ENCODE measurements around the gene CCK.

Gene CCK

DNA sequence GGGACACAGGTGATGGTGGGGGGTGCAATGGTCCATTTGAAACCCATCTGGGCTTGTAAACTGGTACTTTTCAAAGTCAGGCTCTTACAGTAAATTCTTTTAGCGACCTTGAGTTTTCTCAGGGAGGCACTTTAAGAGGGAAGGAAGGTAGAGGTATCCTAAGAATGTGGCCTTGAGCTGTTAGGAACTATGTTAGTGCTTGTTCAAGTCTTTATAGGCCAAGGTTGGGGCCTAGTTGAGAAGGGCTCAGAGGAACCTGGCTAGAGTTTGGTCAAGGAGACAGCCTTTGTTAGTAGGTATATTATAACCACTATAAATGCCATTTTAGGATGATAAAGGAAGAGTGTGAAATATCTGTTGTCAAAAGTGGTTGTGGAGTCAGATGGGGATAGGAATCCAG is 9.2 kb upstream of the CCK start:
- peaks cover 12% of the 10 kb centered on the region for H3K9me3 ChIP-seq (ENCODE audit: control insufficient read depth, low read length)
- no peaks in the 10 kb centered on the region for H3K4me1 ChIP-seq (ENCODE audit: control insufficient read depth, insufficient read depth, low read depth, low read length)
- no peak overlapping the region for H4K8ac ChIP-seq (ENCODE audit: low read length)
- DNase-seq = no peak
- H3K18ac ChIP-seq (ENCODE audit: low read depth in 1 of 2, low read length in 2 of 2) = no peak overlapping the region
- no peak overlapping the region for H2AFZ ChIP-seq (ENCODE audit: low read depth, low read length)
- no peak overlapping the region for H2BK12ac ChIP-seq (ENCODE audit: low read length in 2 of 2)
- WGBS = 17% methylated on average over 1 of the region's 1 CpG
- no peak overlapping the region for H3K4me3 ChIP-seq (ENCODE audit: insufficient read depth in 1 of 2, low read depth in 1 of 2, low read length in 2 of 2)
- no peak overlapping the region for H3K23ac ChIP-seq (ENCODE audit: low read length in 2 of 2)
- H3K9ac ChIP-seq (ENCODE audit: low read length) = no peak overlapping the region
- H3K79me1 ChIP-seq (replicated peaks; ENCODE audit: low read length, poor library complexity, severe bottlenecking) = no peaks in the 10 kb centered on the region
- H2BK120ac ChIP-seq (ENCODE audit: low read depth, low read length) = no peak overlapping the region
- peaks cover 42 to 63% of the 10 kb centered on the region in 2 experiments for H3K27me3 ChIP-seq (ENCODE audit: control insufficient read depth in 1 of 2, insufficient read depth in 1 of 2, low read length in 2 of 2)
- no peak overlapping the region for H2BK15ac ChIP-seq (ENCODE audit: low read depth, poor library complexity, severe bottlenecking)
- H3K4ac ChIP-seq (ENCODE audit: low read depth in 1 of 2, low read length in 2 of 2) = no peak overlapping the region
- no peak overlapping the region for H3K27ac ChIP-seq (ENCODE audit: low read length, poor library complexity, severe bottlenecking)
- no peak overlapping the region for H3K4me2 ChIP-seq (ENCODE audit: low read length, poor library complexity, severe bottlenecking)
- H4K91ac ChIP-seq (ENCODE audit: low read length) = no peak overlapping the region
- no peaks in the 10 kb centered on the region for H3K36me3 ChIP-seq (ENCODE audit: control insufficient read depth in 1 of 2, insufficient read depth in 2 of 2, low read depth in 1 of 2, low read length in 2 of 2)
- no peak overlapping the region for H2AK5ac ChIP-seq (ENCODE audit: low read length, severe bottlenecking)
- H2BK5ac ChIP-seq (ENCODE audit: low read depth, low read length, poor library complexity, severe bottlenecking) = no peak overlapping the region
- H3K14ac ChIP-seq (ENCODE audit: low read length in 2 of 2) = no peak overlapping the region

DNA sequence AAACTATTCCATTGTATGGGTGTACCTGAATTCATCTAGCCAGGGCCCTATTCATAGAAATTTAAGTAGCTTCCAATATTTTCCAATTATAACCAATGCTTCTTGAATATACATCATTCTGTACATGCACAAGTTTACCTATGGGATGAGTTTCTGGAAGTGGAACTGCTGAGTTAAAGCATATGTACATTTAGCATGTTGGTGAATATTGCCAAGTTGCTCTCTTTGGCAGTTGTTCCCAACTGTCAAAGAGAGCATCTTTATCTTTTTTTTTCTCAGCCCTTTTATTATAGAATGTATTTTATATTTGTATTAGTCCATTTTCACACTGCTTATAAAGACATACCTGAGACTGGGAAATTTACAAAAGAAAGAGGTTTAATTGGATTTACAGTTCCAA is 8.3 kb upstream of the CCK start:
- Histone ChIP-seq H3K36me3 (ENCODE audit: control insufficient read depth in 1 of 2, insufficient read depth in 2 of 2, low read depth in 1 of 2, low read length in 2 of 2) (no peaks in the 10 kb centered on the region), H2BK12ac (ENCODE audit: low read length in 2 of 2) (no peak overlapping the region), H3K4me1 (ENCODE audit: control insufficient read depth, insufficient read depth, low read depth, low read length) (no peaks in the 10 kb centered on the region), H3K4me2 (ENCODE audit: low read length, poor library complexity, severe bottlenecking) (no peak overlapping the region), H3K18ac (ENCODE audit: low read depth in 1 of 2, low read length in 2 of 2) (no peak overlapping the region), H3K9ac (ENCODE audit: low read length) (no peak overlapping the region), H2AK5ac (ENCODE audit: low read length, severe bottlenecking) (no peak overlapping the region), H3K79me1 (replicated peaks; ENCODE audit: low read length, poor library complexity, severe bottlenecking) (no peaks in the 10 kb centered on the region), H3K4ac (ENCODE audit: low read depth in 1 of 2, low read length in 2 of 2) (no peak overlapping the region), H2BK120ac (ENCODE audit: low read depth, low read length) (no peak overlapping the region), H3K9me3 (ENCODE audit: control insufficient read depth, low read length) (peaks cover 8% of the 10 kb centered on the region), H2BK15ac (ENCODE audit: low read depth, poor library complexity, severe bottlenecking) (no peak overlapping the region), H3K23ac (ENCODE audit: low read length in 2 of 2) (no peak overlapping the region), H4K8ac (ENCODE audit: low read length) (no peak overlapping the region), H3K4me3 (ENCODE audit: insufficient read depth in 1 of 2, low read depth in 1 of 2, low read length in 2 of 2) (no peak overlapping the region), H3K27ac (ENCODE audit: low read length, poor library complexity, severe bottlenecking) (no peak overlapping the region), H3K14ac (ENCODE audit: low read length in 2 of 2) (no peak overlapping the region), H3K27me3 (ENCODE audit: control insufficient read depth in 1 of 2, insufficient read depth in 1 of 2, low read length in 2 of 2) (peaks cover 46 to 71% of the 10 kb centered on the region in 2 experiments), H2AFZ (ENCODE audit: low read depth, low read length) (no peak overlapping the region), H4K91ac (ENCODE audit: low read length) (no peak overlapping the region), H2BK5ac (ENCODE audit: low read depth, low read length, poor library complexity, severe bottlenecking) (no peak overlapping the region)
- DNase-seq = no peak

DNA sequence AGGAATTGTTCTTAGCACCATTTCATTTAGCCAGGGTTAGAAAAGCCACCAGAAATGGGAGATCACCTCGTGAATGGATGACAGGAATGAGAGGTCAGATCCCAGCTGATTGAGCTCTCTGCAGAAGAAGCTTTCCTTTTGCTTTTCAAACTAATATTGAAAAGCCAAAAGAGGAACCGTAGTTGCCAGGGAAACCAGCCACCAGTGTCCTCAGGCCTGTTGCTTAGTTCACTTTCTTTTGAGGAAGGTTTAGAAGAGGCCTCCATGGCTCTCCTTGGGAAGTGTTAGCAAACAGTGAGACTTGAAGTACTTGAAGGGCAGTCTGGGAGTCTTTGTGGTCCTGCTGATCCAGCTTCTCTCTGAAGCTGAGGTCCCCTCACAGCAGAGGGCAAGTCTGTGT is 7.4 kb upstream of the CCK start:
- Histone ChIP-seq H3K27me3 (ENCODE audit: control insufficient read depth in 1 of 2, insufficient read depth in 1 of 2, low read length in 2 of 2) (peaks cover 53 to 73% of the 10 kb centered on the region in 2 experiments), H3K23ac (ENCODE audit: low read length in 2 of 2) (no peak overlapping the region), H3K4me1 (ENCODE audit: control insufficient read depth, insufficient read depth, low read depth, low read length) (no peaks in the 10 kb centered on the region), H3K4ac (ENCODE audit: low read depth in 1 of 2, low read length in 2 of 2) (no peak overlapping the region), H3K4me2 (ENCODE audit: low read length, poor library complexity, severe bottlenecking) (no peak overlapping the region), H4K8ac (ENCODE audit: low read length) (no peak overlapping the region), H3K4me3 (ENCODE audit: insufficient read depth in 1 of 2, low read depth in 1 of 2, low read length in 2 of 2) (no peak overlapping the region), H3K9ac (ENCODE audit: low read length) (no peak overlapping the region), H2BK15ac (ENCODE audit: low read depth, poor library complexity, severe bottlenecking) (no peak overlapping the region), H3K18ac (ENCODE audit: low read depth in 1 of 2, low read length in 2 of 2) (no peak overlapping the region), H2BK12ac (ENCODE audit: low read length in 2 of 2) (no peak overlapping the region), H2AK5ac (ENCODE audit: low read length, severe bottlenecking) (no peak overlapping the region), H3K79me1 (replicated peaks; ENCODE audit: low read length, poor library complexity, severe bottlenecking) (no peaks in the 10 kb centered on the region), H4K91ac (ENCODE audit: low read length) (no peak overlapping the region), H3K14ac (ENCODE audit: low read length in 2 of 2) (no peak overlapping the region), H2AFZ (ENCODE audit: low read depth, low read length) (no peak overlapping the region), H3K36me3 (ENCODE audit: control insufficient read depth in 1 of 2, insufficient read depth in 2 of 2, low read depth in 1 of 2, low read length in 2 of 2) (no peaks in the 10 kb centered on the region), H2BK5ac (ENCODE audit: low read depth, low read length, poor library complexity, severe bottlenecking) (no peak overlapping the region), H3K9me3 (ENCODE audit: control insufficient read depth, low read length) (peaks cover 8% of the 10 kb centered on the region), H3K27ac (ENCODE audit: low read length, poor library complexity, severe bottlenecking) (no peak overlapping the region), H2BK120ac (ENCODE audit: low read depth, low read length) (no peak overlapping the region)
- 39% methylated on average over 2 of the region's 2 CpGs for WGBS
- DNase-seq = no peak

DNA sequence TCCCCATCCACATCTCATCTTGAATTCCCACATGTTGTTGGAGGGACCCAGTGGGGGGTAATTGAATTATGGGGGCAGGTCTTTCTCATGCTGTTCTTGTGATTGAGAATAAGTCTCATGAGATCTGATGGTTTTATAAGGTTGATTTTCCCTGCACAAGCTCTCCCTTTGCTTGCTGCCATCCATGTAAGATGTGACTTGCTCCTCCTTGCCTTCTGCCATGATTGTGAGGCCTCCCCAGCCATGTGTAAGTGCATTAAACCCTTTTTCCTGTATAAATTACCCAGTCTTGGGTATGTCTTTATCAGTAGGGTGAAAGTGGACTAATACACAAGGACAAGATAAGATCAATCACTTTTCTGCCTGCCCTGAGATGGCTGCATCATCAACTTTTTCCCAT is 5.8 kb upstream of the CCK start:
- Histone ChIP-seq H3K18ac (ENCODE audit: low read depth in 1 of 2, low read length in 2 of 2) (no peak overlapping the region), H3K36me3 (ENCODE audit: control insufficient read depth in 1 of 2, insufficient read depth in 2 of 2, low read depth in 1 of 2, low read length in 2 of 2) (no peaks in the 10 kb centered on the region), H3K23ac (ENCODE audit: low read length in 2 of 2) (no peak overlapping the region), H3K27me3 (ENCODE audit: control insufficient read depth in 1 of 2, insufficient read depth in 1 of 2, low read length in 2 of 2) (peaks cover 56 to 74% of the 10 kb centered on the region in 2 experiments), H2BK12ac (ENCODE audit: low read length in 2 of 2) (no peak overlapping the region), H4K8ac (ENCODE audit: low read length) (no peak overlapping the region), H4K91ac (ENCODE audit: low read length) (no peak overlapping the region), H2AK5ac (ENCODE audit: low read length, severe bottlenecking) (no peak overlapping the region), H2BK5ac (ENCODE audit: low read depth, low read length, poor library complexity, severe bottlenecking) (no peak overlapping the region), H3K4me3 (ENCODE audit: insufficient read depth in 1 of 2, low read depth in 1 of 2, low read length in 2 of 2) (no peak overlapping the region), H3K4ac (ENCODE audit: low read depth in 1 of 2, low read length in 2 of 2) (no peak overlapping the region), H3K14ac (ENCODE audit: low read length in 2 of 2) (no peak overlapping the region), H3K9me3 (ENCODE audit: control insufficient read depth, low read length) (peaks cover 8% of the 10 kb centered on the region), H2AFZ (ENCODE audit: low read depth, low read length) (no peak overlapping the region), H3K79me1 (replicated peaks; ENCODE audit: low read length, poor library complexity, severe bottlenecking) (no peaks in the 10 kb centered on the region), H3K4me2 (ENCODE audit: low read length, poor library complexity, severe bottlenecking) (no peak overlapping the region), H3K9ac (ENCODE audit: low read length) (no peak overlapping the region), H2BK120ac (ENCODE audit: low read depth, low read length) (no peak overlapping the region), H2BK15ac (ENCODE audit: low read depth, poor library complexity, severe bottlenecking) (no peak overlapping the region), H3K4me1 (ENCODE audit: control insufficient read depth, insufficient read depth, low read depth, low read length) (no peaks in the 10 kb centered on the region), H3K27ac (ENCODE audit: low read length, poor library complexity, severe bottlenecking) (no peak overlapping the region)
- DNase-seq = no peak
